ENCODE results near the gene MMP24OS. TPM values are rescaled to one million over a fixed set of nuclear protein-coding genes. Genes with fewer than 3 reads are reported as not detected.
"Not testable (repeated sequence)": the region's sequence is repeated elsewhere in the genome, so short reads cannot be mapped to it uniquely, and the experiment has no call there.

The MMP24OS gene
- total RNA-seq, 3 donors from 2014 or later: 90.9 to 156 (median 124) TPM

GRCh38 chr20:35264755-35265154, 13.2 kb downstream of the MMP24OS start:
- no peaks in the 10 kb centered on the region for H3K36me3 ChIP-seq (ENCODE audit: low read depth)
- H3K9me3 ChIP-seq: no peaks in the 10 kb centered on the region
- no peak for ATAC-seq
- no peak for DNase-seq
- intact Hi-C loops (cut with DNase I, micrococcal nuclease): no loop called here
- no peak overlapping the region for H3K4me3 ChIP-seq
- H3K4me1 ChIP-seq (ENCODE audit: low read depth): peaks cover 12% of the 10 kb centered on the region
- TF ChIP-seq CTCF (IDR thresholded peaks at IDR 0.05): no peak

GRCh38 chr20:35263532-35264341, 14.2 kb downstream of the MMP24OS start:
- Histone ChIP-seq H3K4me1 (ENCODE audit: low read depth) (peaks cover 12% of the 10 kb centered on the region), H3K4me3 (no peak overlapping the region), H3K36me3 (ENCODE audit: low read depth) (no peaks in the 10 kb centered on the region), H3K9me3 (no peaks in the 10 kb centered on the region)
- intact Hi-C loops (cut with DNase I, micrococcal nuclease): no loop called here
- no peak for TF ChIP-seq CTCF (IDR thresholded peaks at IDR 0.05)
- DNase-seq (no peak), ATAC-seq (peak; percentile 77)

GRCh38 chr20:35262731-35263531, 15.0 kb downstream of the MMP24OS start:
- ATAC-seq (peak; percentile 87), DNase-seq (peak in 1 of 3 donors; percentile 42)
- intact Hi-C loops (cut with DNase I, micrococcal nuclease); H3K4me3 ChIP-seq; H3K9me3 ChIP-seq; H3K36me3 ChIP-seq (ENCODE audit: low read depth): not testable (repeated sequence)
- H3K4me1 ChIP-seq (ENCODE audit: low read depth): peaks cover 12% of the 10 kb centered on the region

- H3K4me3 ChIP-seq; H3K9me3 ChIP-seq; DNase-seq; ATAC-seq; H3K36me3 ChIP-seq (ENCODE audit: low read depth); intact Hi-C loops (cut with DNase I, micrococcal nuclease): not testable (repeated sequence)
- peaks cover 12% of the 10 kb centered on the region for H3K4me1 ChIP-seq (ENCODE audit: low read depth)
These were observed 15.6 kb downstream of the MMP24OS start for GRCh38 chr20:35262321-35262720.

- no peaks in the 10 kb centered on the region for H3K9me3 ChIP-seq
- no peak overlapping the region for H3K4me3 ChIP-seq
- no peaks in the 10 kb centered on the region for H3K36me3 ChIP-seq (ENCODE audit: low read depth)
- no peak for DNase-seq
- peaks cover 12% of the 10 kb centered on the region for H3K4me1 ChIP-seq (ENCODE audit: low read depth)
- TF ChIP-seq CTCF (IDR thresholded peaks at IDR 0.05): no peak
- intact Hi-C loops (cut with DNase I, micrococcal nuclease): no loop called here
- no peak for ATAC-seq
These were observed 17.5 kb downstream of the MMP24OS start for GRCh38 chr20:35260426-35260825.

GRCh38 chr20:35257175-35257909, 20.6 kb downstream of the MMP24OS start:
- TF ChIP-seq CTCF (IDR thresholded peaks at IDR 0.05): no peak
- H3K9me3 ChIP-seq: no peaks in the 10 kb centered on the region
- intact Hi-C loops (cut with DNase I, micrococcal nuclease): no loop called here
- no peaks in the 10 kb centered on the region for H3K4me1 ChIP-seq (ENCODE audit: low read depth)
- DNase-seq (no peak), ATAC-seq (no peak)
- no peaks in the 10 kb centered on the region for H3K36me3 ChIP-seq (ENCODE audit: low read depth)
- no peak overlapping the region for H3K4me3 ChIP-seq
